HG03520 (cell line): ENCODE measurements around the gene PDE6H.

Experiments used
- ATAC-seq: cut with Tn5 transposase; IDR thresholded peaks from one replicate; pipeline ENCODE4 v1.9.1; 2021; ENCODE audit warnings: mild to moderate bottlenecking, moderate library complexity; ENCODE audit not compliant: unreplicated experiment

The PDE6H gene

GRCh38 chr12:14972816-14973215 is at the start of gene PDE6H:
Gene PDE6H, plus strand, starts transcription at chr12:14973042. Its CDS starts 4,971 bp downstream, at chr12:14978013.
- no peak for ATAC-seq

DNA sequence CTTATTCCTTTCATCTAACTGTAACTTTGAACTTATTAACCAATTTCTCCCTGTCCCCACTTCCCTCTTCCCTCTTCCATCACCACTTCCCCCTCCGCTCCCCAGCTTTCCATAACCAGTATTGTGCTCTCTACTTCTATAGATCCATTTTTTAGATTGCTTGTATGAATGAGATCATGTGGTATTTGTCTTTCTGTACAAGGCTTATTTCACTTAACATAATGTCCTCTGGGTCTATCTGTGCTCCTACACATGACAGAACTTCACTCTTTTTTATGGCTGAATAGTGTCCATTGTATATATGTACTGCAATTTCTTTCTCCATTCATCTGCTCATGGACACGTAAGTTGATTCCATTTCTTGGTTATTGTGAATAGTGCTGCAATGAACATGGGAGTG is 48.9 kb upstream of the PDE6H start:
- ATAC-seq = no peak

DNA sequence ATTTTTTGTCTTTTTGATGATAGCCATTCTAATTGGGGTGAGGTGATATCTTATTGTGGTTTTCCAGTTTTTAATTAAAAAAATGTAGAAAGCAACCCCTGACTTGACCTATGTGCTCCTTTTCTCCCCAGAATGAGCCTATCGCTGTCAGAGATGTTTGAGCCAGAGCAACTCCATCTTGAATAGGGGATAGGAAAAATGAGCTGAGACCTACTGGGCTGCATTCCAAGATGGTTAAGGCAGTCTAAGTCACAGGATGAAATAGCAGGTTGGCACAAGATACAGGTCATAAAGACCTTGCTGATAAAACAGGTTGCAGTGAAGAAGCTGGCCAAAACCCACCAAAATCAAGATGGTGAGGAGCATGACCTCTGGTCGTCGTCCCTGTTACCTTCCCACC is 48.3 kb upstream of the PDE6H start:
- no peak for ATAC-seq

- ATAC-seq = no peak
Observed at GRCh38 chr12:14927267-14927666, 45.6 kb upstream of the PDE6H start.

DNA sequence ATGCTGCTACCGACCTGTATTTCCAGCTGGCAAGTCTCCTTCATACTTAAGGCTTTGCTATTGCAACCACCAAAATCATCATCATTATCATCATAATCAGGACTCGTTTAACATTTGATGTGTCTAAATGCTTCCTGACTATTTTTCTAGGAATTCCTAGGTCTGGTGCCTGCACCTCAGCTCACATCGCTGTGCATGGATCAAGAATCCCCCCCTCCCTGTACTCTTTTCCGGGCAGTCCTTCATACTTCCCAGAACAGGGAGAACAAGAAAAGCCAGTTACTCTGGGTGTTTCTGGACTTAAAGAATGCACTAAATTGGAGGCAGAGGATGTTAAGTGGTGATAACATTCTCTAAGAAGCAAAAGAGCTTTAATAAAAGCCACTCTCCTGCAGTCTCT is 43.9 kb upstream of the PDE6H start:
- ATAC-seq = no peak

DNA sequence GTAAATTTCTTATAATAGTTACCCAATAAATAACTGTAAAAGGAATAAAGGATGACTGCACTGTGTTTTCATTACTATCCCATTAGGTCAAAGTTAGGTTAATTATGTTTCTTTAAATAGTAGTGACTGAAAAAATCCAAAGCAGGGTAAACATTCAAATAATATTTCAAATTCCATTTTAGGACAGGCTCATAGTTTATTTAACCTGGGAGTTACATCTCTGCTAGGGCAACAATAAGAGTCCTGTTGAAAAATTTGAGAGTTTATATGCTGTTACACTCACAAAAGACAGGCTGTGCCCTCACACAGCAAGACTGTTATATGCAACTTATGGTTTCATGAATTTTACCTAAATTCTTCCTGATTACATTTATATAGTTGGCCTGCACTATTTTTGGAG is 42.5 kb upstream of the PDE6H start:
- ATAC-seq = no peak

GRCh38 chr12:14931359-14931758 is 41.5 kb upstream of the PDE6H start:
- ATAC-seq = no peak

- no peak for ATAC-seq
Observed at GRCh38 chr12:14931791-14932560, 40.9 kb upstream of the PDE6H start.

DNA sequence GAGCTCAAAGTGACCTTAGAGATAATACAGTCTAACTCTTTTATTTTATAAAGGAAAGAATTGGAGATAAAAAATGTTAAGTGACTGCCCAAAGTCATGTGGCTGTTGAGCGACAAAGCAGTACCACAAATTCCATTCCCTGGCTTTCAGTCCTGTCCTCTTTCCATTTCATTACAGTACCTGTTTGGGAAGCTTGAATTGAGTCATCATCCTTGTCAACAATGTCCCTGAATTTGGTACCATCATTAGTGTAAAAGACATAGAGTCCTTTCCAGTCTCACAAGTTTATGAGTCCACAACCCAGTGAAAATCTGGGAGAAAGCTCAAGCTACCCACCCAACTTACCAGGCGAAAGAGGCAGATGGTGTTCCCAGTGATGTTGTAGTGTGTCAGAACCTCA is 38.3 kb upstream of the PDE6H start:
- ATAC-seq = no peak

DNA sequence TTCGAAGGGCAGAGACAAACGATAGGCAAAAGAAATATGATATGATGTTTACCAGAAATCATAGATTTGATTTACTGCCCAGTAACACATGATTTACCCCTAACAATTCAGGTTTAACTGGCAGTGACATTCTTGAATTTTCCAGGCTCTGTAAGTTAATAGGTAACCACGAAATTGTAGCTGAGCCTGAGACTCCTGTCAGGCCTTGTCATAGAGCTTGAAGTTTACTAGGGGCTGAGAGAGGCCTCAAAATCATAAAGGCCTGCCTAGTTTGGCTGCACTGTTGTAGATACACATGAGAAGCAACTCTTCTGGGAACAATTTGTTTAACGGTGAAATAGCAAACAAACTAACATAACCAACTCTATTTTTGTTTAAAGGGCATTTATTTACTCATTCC is 37.8 kb upstream of the PDE6H start:
- ATAC-seq = no peak

DNA sequence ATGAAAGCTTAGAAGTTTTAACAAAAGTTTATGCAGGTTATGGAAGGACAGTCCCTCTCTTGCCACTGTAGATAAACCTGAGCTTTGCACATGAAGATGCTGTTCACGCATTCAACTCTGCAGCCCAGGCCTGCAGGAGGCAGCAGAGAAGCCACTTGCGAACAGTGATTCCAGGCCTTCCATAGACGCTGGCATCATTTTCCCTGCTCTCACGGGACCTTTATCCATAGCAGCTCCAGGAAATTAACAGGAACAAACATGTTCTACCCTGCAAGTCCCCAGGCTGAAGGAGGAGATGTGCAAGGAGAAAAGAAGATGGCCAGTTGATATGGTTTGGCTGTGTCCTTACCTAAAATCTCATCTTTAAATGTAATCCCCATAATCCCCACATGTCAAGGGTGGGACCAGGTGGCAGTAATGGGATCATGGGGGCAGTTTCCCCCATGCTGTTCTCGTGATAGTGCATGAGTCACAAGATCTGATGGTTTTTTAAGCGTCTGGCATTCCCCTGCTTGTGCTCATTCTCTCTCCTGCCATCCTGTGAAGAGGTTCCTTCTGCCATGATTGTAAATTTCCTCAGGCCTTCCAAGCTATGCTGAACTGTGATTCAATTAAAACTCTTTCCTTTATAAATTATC is 36.5 kb upstream of the PDE6H start:
- no peak for ATAC-seq

GRCh38 chr12:14937014-14937413 is 35.8 kb upstream of the PDE6H start:
- no peak for ATAC-seq

DNA sequence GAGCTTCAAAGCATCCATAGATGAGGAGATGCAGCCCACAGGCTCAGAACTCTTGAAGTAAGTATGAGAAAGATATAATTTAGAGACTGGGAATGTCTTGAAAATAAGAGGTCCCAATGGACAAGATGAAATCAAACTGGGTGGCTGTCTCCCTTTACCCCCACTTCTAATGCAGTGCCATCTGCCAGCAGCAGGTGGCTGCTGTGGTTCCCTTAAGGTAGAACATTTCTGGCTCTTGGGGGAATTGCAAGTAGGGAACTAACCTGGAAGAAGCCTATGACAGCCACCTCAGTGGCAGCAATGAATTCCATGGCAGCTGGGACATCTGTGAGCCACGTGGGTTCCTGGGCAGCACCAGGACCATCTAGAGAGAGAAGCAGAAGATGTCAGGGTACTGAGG is 35.2 kb upstream of the PDE6H start:
- ATAC-seq = peak; percentile 42

GRCh38 chr12:14938301-14938700 is 34.5 kb upstream of the PDE6H start, which contains the start of gene ERP27:
Gene ERP27, minus strand, starts transcription at chr12:14938537. Its CDS starts 29 bp downstream, at chr12:14938508.
- no peak for ATAC-seq

DNA sequence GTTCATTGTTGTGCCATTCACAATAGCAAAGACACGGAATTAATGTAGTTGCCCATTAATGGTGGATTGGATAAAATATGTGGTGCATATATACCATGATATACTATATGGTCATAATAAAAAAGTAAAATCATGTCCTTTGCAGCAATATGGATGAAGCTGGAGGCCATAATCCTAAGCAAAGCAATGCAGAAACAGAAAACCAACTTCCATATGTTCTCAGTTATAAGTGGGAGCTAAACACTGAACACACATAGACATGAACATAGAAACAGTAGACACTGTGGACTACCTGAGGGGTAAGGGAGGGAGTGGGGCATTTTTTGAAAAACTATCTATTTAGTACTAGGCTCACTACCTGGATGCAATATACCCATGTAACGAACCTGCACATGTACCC is 31.5 kb upstream of the PDE6H start:
- ATAC-seq = no peak

- ATAC-seq = no peak
Observed at GRCh38 chr12:14942196-14942931, 30.5 kb upstream of the PDE6H start.

DNA sequence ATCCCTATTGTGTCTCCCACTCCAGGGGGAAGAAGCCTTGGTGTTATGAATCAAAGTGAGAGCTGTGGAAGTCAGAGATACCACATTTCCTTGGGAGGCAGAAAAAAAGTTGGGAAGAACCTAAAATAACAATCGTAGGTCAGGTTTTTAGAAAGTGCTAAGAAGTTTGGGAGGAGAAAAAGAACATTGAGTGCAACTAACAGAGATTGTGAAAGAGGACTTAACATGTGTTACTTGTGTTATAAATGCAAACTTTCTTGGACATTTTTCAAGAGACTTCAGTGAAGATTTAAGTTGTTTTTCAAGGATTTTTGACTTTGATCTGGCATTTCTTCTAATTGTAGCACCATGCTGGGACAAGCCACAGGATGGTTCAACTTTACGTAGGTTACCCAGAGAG is 26.7 kb upstream of the PDE6H start:
- no peak for ATAC-seq

- no peak for ATAC-seq
Observed at GRCh38 chr12:14946861-14947260, 26.0 kb upstream of the PDE6H start.

DNA sequence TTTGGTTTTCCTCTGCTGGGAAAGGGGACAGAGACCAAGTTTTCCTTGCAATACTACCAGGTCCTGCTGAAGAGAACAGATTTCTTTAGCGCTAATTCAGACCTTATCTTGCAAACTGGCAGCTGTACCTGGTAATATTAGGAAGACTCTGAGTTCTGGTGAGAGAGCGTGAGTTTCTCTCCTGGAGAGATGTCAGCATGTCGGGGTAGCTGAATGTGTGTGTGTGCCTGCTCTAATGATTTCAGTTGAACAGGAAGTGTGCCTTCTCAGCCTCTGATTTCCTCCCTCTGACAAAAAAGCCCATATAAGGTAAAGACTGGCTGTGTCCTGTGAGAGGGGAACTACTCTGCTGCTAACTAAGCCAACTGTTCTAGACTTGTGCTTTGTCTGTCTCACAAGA is 24.2 kb upstream of the PDE6H start:
- peak; percentile 87 for ATAC-seq

DNA sequence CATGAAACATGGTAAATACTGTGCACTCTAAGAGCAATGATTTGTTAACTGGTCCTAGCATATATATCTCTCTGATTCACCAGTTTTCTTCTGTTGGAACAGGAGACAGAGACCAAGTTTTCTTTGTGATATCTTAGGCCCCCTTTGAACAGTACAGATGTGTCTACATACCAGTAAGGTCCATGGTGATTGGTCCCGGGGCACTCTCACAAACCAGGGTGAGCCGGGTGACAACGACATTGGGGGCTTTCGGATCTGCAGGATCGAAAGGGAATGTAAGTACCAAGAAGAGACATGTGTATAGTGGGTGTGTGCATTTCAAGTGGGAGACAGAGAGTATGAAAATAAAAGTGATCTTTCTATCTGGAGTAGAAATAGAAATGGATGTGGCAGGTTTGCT is 23.2 kb upstream of the PDE6H start:
- ATAC-seq = no peak

- ATAC-seq = no peak
Observed at GRCh38 chr12:14950421-14950820, 22.4 kb upstream of the PDE6H start.
